Activated naive CD4-positive, alpha-beta T cell treated with anti-CD3 and anti-CD28 coated beads, Interleukin-2, amount 10 ng/mL, durations not matched to agents 7 days and 5 days (primary cell): ENCODE results near the gene PARP16.

ENCODE experiments used
- CTCF ChIA-PET: fragments of 350-600 bp; sonication (Branson Sonifier 250); formaldehyde crosslinking; loops from one replicate; lab custom pipeline; 2021; ENCODE audit warnings: antibody characterized with exemption; lab: Charles Lee
- DNase-seq: peaks from one replicate; pipeline ENCODE4 v3.0.0-alpha.2; 2020
- H3K27ac Mint-ChIP-seq: one replicate; pipeline ENCODE4 v1.8.0; 2021; ENCODE audit warnings: mild to moderate bottlenecking, moderate library complexity, mixed read lengths
- H3K27me3 Mint-ChIP-seq: one replicate; pipeline ENCODE4 v1.8.0; 2021; ENCODE audit warnings: mild to moderate bottlenecking, mixed read lengths
- H3K36me3 Mint-ChIP-seq: one replicate; pipeline ENCODE4 v1.8.0; 2021; ENCODE audit warnings: mixed read lengths
- H3K4me1 Mint-ChIP-seq: one replicate; pipeline ENCODE4 v1.8.0; 2021; ENCODE audit warnings: mixed read lengths
- H3K4me3 Mint-ChIP-seq: one replicate; pipeline ENCODE4 v1.8.0; 2021; ENCODE audit warnings: mild to moderate bottlenecking, moderate library complexity, mixed read lengths
- H3K9me3 Mint-ChIP-seq: one replicate; pipeline ENCODE4 v1.8.0; 2021; ENCODE audit warnings: mixed read lengths

The PARP16 gene

GRCh38 chr15:65327651-65328393 is 41.1 kb upstream of the PARP16 start:
- Mint-ChIP-seq H3K27me3 (peaks cover 44% of the 10 kb centered on the region), H3K4me1 (no peaks in the 10 kb centered on the region), H3K9me3 (no peaks in the 10 kb centered on the region), H3K4me3 (no peak overlapping the region), H3K27ac (no peak overlapping the region), H3K36me3 (no peaks in the 10 kb centered on the region)
- no peak for DNase-seq
- CTCF ChIA-PET, result interaction anchor here (1.4 to 1.8 kb wide), 2 partner anchors 9 to 10 kb away, joined by 3 to 6 read pairs; no protein-coding TSS in a partner anchor

DNA sequence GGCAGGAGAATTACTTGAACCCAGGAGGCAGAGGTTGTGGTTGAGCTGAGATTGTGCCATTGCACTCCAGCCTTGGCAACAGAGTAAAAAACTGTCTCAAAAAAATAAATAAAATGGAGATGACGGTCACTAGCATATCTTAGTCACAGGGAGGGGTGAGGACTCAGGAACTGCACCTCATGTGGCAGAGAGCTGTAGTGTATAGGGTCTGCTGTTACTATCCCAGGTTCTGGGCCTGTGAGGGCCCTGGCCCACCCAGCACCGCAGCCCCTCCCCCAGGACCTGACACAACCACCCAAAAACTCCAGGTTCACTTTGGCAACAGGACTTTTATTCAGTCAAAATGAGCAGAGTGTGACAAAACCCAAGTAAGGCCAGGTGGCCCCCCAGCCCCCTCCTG is 40.1 kb upstream of the PARP16 start:
- Mint-ChIP-seq H3K4me3 (no peak overlapping the region), H3K36me3 (no peaks in the 10 kb centered on the region), H3K27me3 (peaks cover 54% of the 10 kb centered on the region), H3K4me1 (no peaks in the 10 kb centered on the region), H3K27ac (no peak overlapping the region), H3K9me3 (no peaks in the 10 kb centered on the region)
- CTCF ChIA-PET, result interaction anchor here (1.8 to 2.2 kb wide), 2 partner anchors 11 to 59 kb away, joined by 6 to 8 read pairs; no protein-coding TSS in a partner anchor
- no peak for DNase-seq

DNA sequence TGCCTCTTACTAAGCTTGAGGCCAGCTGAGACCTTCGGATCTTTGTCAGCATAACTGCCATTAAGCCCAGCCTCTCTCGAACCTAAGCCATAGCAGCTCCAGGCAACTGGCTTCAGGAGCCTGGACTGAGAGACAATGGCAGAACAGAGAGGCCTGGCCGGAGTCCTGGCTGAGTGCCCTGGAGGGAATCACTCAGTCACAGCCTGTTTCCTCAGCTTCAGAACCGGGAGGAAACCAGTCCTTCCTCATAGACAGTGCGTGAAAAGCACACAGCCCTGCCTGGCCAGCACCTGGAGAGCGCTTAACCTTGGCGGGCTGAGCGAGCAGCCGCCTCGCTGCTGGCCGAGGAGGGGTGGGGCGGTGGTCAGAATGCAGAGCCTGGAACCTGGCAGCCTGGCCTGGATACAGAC is 39.4 kb upstream of the PARP16 start:
- Mint-ChIP-seq H3K27me3 (peaks cover 61% of the 10 kb centered on the region), H3K36me3 (no peaks in the 10 kb centered on the region), H3K27ac (no peak overlapping the region), H3K4me3 (no peak overlapping the region), H3K4me1 (no peaks in the 10 kb centered on the region), H3K9me3 (no peaks in the 10 kb centered on the region)
- CTCF ChIA-PET, result interaction anchor here (0.7 to 2.2 kb wide), 3 partner anchors 9 to 1172 kb away, joined by 3 to 8 read pairs (median 5); no protein-coding TSS in a partner anchor
- no peak for DNase-seq

GRCh38 chr15:65323071-65323511 is 36.4 kb upstream of the PARP16 start:
- CTCF ChIA-PET, result interaction anchor here (6.8 to 10.0 kb wide), 2 partner anchors 63 to 77 kb away, joined by 40 to 141 read pairs; no protein-coding TSS in a partner anchor
- no peaks in the 10 kb centered on the region for H3K36me3 Mint-ChIP-seq
- no peaks in the 10 kb centered on the region for H3K4me1 Mint-ChIP-seq
- peaks cover 58% of the 10 kb centered on the region for H3K27me3 Mint-ChIP-seq
- no peak overlapping the region for H3K4me3 Mint-ChIP-seq
- no peak for DNase-seq
- no peaks in the 10 kb centered on the region for H3K9me3 Mint-ChIP-seq
- H3K27ac Mint-ChIP-seq, result no peak overlapping the region

DNA sequence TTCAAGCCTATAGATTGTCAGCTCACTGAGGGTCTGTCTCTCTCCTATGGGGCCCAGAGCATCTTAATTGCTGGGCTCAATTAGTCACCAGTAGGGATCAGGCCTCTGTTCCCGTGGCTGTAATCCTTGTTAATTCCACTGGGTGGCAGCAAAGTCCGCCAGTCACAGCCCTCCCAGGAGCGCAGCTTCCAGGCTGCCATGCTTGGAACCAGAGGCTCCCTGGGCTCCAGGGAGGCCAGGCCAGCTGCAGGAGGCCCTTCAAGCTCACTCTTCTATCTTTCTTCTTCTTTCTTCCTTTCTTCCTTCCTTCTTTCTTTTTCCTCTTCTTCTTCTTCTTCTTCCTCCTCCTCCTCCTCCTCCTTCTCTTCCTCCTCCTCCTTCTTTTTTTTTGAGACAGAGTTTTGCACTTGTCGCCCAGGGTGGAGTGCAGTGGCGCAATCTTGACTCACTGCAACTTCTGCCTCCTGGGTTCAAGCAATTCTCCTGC is 32.2 kb upstream of the PARP16 start:
- Mint-ChIP-seq H3K27ac (no peak overlapping the region), H3K36me3 (no peaks in the 10 kb centered on the region), H3K4me1 (no peaks in the 10 kb centered on the region), H3K4me3 (no peak overlapping the region), H3K9me3 (no peaks in the 10 kb centered on the region), H3K27me3 (peaks cover 34% of the 10 kb centered on the region)
- CTCF ChIA-PET, result interaction anchor here (0.9 to 10.0 kb wide), 9 partner anchors 9 to 514 kb away, joined by 3 to 141 read pairs (median 4); no protein-coding TSS in a partner anchor
- peak; percentile 84 for DNase-seq

GRCh38 chr15:65312400-65312916 is 25.8 kb upstream of the PARP16 start:
- no peak overlapping the region for H3K4me3 Mint-ChIP-seq
- no peaks in the 10 kb centered on the region for H3K9me3 Mint-ChIP-seq
- H3K4me1 Mint-ChIP-seq, result no peaks in the 10 kb centered on the region
- DNase-seq, result no peak
- no peak overlapping the region for H3K27ac Mint-ChIP-seq
- CTCF ChIA-PET, result interaction anchor here (1.4 kb wide), 1 partner anchor 72 kb away, joined by 3 read pairs; no protein-coding TSS in a partner anchor
- no peaks in the 10 kb centered on the region for H3K36me3 Mint-ChIP-seq
- peaks cover 41% of the 10 kb centered on the region for H3K27me3 Mint-ChIP-seq

GRCh38 chr15:65311760-65312159 is 25.1 kb upstream of the PARP16 start:
- Mint-ChIP-seq H3K4me1 (no peaks in the 10 kb centered on the region), H3K27ac (no peak overlapping the region), H3K27me3 (peaks cover 41% of the 10 kb centered on the region), H3K9me3 (no peaks in the 10 kb centered on the region), H3K36me3 (no peaks in the 10 kb centered on the region), H3K4me3 (no peak overlapping the region)
- DNase-seq, result no peak
- CTCF ChIA-PET, result interaction anchor here (1.4 kb wide), 1 partner anchor 73 kb away, joined by 3 read pairs; no protein-coding TSS in a partner anchor

- H3K4me1 Mint-ChIP-seq, result peaks cover 7% of the 10 kb centered on the region
- H3K27ac Mint-ChIP-seq, result no peak overlapping the region
- no peak for DNase-seq
- CTCF ChIA-PET, result interaction anchor here (1.5 to 2.9 kb wide), 2 partner anchors 9 to 75 kb away, joined by 4 to 12 read pairs; no protein-coding TSS in a partner anchor
- no peaks in the 10 kb centered on the region for H3K9me3 Mint-ChIP-seq
- no peak overlapping the region for H3K4me3 Mint-ChIP-seq
- no peaks in the 10 kb centered on the region for H3K36me3 Mint-ChIP-seq
- peaks cover 41% of the 10 kb centered on the region for H3K27me3 Mint-ChIP-seq
These were observed 23.9 kb upstream of the PARP16 start for GRCh38 chr15:65310431-65311137.

DNA sequence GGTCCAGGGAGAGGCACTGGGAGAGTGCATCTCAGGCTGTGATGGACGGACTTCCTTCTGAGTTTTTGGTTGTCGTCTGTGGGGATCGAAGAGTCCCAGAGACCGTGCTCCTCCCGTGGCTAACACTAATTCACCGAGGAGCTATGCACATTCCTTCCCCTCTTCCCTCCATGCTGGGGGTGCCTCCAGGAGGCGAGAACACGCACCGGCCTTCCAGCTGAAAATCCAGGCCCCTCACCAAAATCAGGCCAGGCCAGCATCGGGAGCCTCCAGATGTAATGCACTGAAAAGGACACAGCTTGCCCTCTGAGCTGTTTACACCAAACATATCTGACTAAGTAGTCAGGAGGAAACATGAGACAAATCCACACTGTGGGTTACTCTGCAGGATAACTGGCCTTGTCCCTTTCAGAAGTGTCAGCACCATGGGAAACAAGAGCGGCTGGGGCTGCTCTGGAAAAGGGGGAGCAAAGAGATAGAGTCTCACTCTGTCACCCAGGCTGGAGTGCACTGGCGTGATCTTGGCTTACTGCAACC is 23.3 kb upstream of the PARP16 start:
- no peak overlapping the region for H3K4me3 Mint-ChIP-seq
- CTCF ChIA-PET, result interaction anchor here (1.5 to 2.9 kb wide), 2 partner anchors 10 to 76 kb away, joined by 4 to 12 read pairs; no protein-coding TSS in a partner anchor
- H3K36me3 Mint-ChIP-seq, result no peaks in the 10 kb centered on the region
- H3K9me3 Mint-ChIP-seq, result no peaks in the 10 kb centered on the region
- H3K27me3 Mint-ChIP-seq, result peaks cover 41% of the 10 kb centered on the region
- no peak for DNase-seq
- no peak overlapping the region for H3K27ac Mint-ChIP-seq
- H3K4me1 Mint-ChIP-seq, result peaks cover 12% of the 10 kb centered on the region

GRCh38 chr15:65307978-65308377 is 21.3 kb upstream of the PARP16 start:
- CTCF ChIA-PET, result interaction anchor here (1.1 to 2.9 kb wide), 2 partner anchors 12 to 77 kb away, joined by 3 to 12 read pairs; no protein-coding TSS in a partner anchor
- no peak overlapping the region for H3K27ac Mint-ChIP-seq
- no peaks in the 10 kb centered on the region for H3K36me3 Mint-ChIP-seq
- no peak for DNase-seq
- H3K27me3 Mint-ChIP-seq, result peaks cover 34% of the 10 kb centered on the region
- H3K4me1 Mint-ChIP-seq, result peaks cover 25% of the 10 kb centered on the region
- H3K4me3 Mint-ChIP-seq, result no peak overlapping the region
- H3K9me3 Mint-ChIP-seq, result no peaks in the 10 kb centered on the region

DNA sequence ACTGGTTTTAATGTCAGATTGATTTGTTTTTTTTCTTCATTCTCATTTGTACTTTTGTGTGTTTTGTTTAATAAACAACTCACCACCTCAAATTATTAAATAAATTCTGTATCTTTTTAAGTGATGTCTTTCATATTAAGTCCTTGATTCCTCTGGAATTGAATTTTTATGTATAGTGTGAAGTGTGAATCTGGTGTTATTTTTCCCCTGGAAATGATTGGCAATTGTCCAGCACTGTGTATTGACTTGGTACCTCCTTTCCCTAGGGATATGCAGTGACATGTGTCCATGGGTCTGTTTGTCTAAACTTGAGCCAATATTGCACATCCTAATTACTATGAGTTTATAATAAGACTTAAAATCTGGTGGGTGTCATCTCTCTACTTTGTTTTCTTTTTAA is 19.9 kb upstream of the PARP16 start:
- no peaks in the 10 kb centered on the region for H3K36me3 Mint-ChIP-seq
- no peak for DNase-seq
- H3K4me3 Mint-ChIP-seq, result no peak overlapping the region
- H3K27ac Mint-ChIP-seq, result peak overlapping the region; percentile 49
- peaks cover 28% of the 10 kb centered on the region for H3K4me1 Mint-ChIP-seq
- no peaks in the 10 kb centered on the region for H3K9me3 Mint-ChIP-seq
- CTCF ChIA-PET, result interaction anchor here (1.2 kb wide), 1 partner anchor 77 kb away, joined by 3 read pairs; no protein-coding TSS in a partner anchor
- H3K27me3 Mint-ChIP-seq, result peaks cover 23% of the 10 kb centered on the region

GRCh38 chr15:65305776-65306175 is 19.1 kb upstream of the PARP16 start:
- no peaks in the 10 kb centered on the region for H3K9me3 Mint-ChIP-seq
- H3K4me3 Mint-ChIP-seq, result no peak overlapping the region
- no peaks in the 10 kb centered on the region for H3K36me3 Mint-ChIP-seq
- CTCF ChIA-PET, result interaction anchor here (0.6 to 1.2 kb wide), 3 partner anchors 78 to 1238 kb away, joined by 3 to 4 read pairs (median 3); no protein-coding TSS in a partner anchor
- DNase-seq, result no peak
- H3K27me3 Mint-ChIP-seq, result peaks cover 15% of the 10 kb centered on the region
- peak overlapping the region; percentile 98 for H3K27ac Mint-ChIP-seq
- H3K4me1 Mint-ChIP-seq, result peaks cover 28% of the 10 kb centered on the region

DNA sequence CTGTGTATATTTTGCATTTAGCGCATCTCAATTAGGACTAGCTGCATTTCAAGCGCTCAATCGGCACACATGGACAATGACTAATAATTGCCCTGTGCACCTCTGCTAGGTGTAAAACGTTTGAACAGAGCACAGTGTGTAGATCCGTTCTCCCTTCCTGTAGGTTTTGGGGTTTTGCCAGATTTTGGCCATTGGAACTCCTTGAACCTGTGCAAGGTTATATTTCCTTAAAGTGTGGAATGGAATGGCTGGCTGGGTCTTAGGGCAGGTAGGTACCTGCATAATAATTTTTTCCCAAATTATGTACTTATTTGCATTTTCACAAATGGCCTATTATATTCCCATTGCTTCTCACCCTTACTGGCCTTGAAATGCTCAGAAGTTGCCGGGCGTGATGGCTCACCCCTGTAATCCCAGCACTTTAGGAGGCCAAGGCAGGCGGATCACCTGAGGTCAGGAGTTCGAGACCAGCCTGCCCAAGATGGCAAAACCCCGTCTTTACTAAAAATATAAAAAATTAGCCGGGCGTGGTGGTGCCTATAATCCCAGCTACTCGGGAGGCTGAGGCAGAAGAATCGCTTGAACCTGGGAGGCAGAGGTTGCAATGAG is 18.6 kb upstream of the PARP16 start:
- DNase-seq, result peak; percentile 35
- CTCF ChIA-PET, result interaction anchor here (0.6 to 1.2 kb wide), 4 partner anchors 18 to 1237 kb away, joined by 3 to 8 read pairs (median 4); partner anchors contain the start of gene PARP16
- Mint-ChIP-seq H3K27me3 (peaks cover 12% of the 10 kb centered on the region), H3K4me1 (peaks cover 30% of the 10 kb centered on the region), H3K36me3 (no peaks in the 10 kb centered on the region), H3K9me3 (peaks cover 2% of the 10 kb centered on the region), H3K4me3 (peak overlapping the region; percentile 87), H3K27ac (peak overlapping the region; percentile 98)
